Measurements from ENCODE around the gene CCDC89. TPM values are rescaled to one million over a fixed set of nuclear protein-coding genes. Genes with fewer than 3 reads are reported as not detected.

The CCDC89 gene
- total and polyA plus RNA-seq, 10 of the 15 experiments (the other 5 are each of a cell fraction or from before 2014, with no cell fraction given), result 0.11 to 0.15 TPM; not detected in 8

DNA sequence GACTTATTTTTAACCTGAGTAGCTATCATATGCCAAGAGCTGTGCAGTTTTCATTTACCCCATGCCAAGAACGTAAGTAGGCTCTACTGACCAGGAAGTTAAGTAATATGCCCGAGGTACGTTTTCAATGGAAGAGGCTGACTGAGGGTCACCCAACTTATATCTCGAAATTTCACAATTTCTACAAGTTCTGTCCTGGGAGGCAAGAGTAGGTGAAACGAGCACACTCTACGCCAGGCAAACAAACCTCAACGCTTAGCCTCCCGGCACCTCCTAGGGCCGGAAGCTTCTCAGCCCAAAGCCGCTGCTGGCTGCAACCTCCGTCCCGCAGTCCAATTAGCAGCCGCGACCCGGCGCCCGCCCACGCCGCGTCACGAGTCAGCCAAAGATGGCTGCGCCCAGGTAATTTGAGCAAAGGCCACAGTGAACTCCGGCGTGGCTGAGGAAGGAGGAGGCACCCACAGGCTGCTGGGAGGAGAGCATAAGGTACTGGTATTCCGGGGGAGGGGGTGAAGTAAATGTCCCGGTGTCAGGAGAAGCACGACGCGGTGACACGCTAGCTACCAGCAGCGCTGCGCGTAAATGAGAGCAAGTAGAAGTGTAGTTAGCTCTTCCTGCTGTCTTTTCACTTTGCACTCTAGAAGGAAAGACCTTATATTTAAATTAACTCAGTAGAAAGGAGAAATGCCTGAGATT lies 38.2 kb downstream of the CCDC89 start, which contains the start of gene TMEM126A (continued):
- TF ChIP-seq IRF4 (IDR thresholded peaks at IDR 0.05; ENCODE audit: low read depth, low read length) (no peak), CREB1 (IDR thresholded peaks at IDR 0.05; ENCODE audit: low read depth) (peak; percentile 91), SMC3 (IDR thresholded peaks at IDR 0.05; ENCODE audit: borderline replicate concordance, low read length) (no peak), BMI1 (IDR thresholded peaks at IDR 0.05; ENCODE audit: borderline replicate concordance) (no peak; the same call in 1 of the 2 replicates), PAX8 (IDR thresholded peaks at IDR 0.05) (no peak), RELB (IDR thresholded peaks at IDR 0.05; ENCODE audit: low read depth) (peak; percentile 99), CHD4 (IDR thresholded peaks at IDR 0.05) (no peak), ZNF274 (IDR thresholded peaks at IDR 0.05; ENCODE audit: insufficient read depth, insufficient read length) (no peak), ZNF217 (IDR thresholded peaks at IDR 0.05) (no peak), DPF2 (IDR thresholded peaks at IDR 0.05) (no peak; the same call in 1 of the 2 replicates), RFX5 (IDR thresholded peaks at IDR 0.05; ENCODE audit: low read depth, low read length) (no peak), USF1 (IDR thresholded peaks at IDR 0.05; ENCODE audit: borderline replicate concordance, extremely low read length, insufficient read depth, low read depth, low read length) (peak; percentile 71), ZBTB4 (CRISPR knock-in tag; IDR thresholded peaks at IDR 0.05) (no peak), ETV6 (conservative IDR thresholded peaks at IDR 0.05 in 1 of 2, IDR thresholded peaks at IDR 0.05 in 1 of 2; ENCODE audit: borderline replicate concordance in 1 of 2, low read depth in 1 of 2) (no peak), CHD2 (IDR thresholded peaks at IDR 0.05; ENCODE audit: borderline replicate concordance, low read depth, low read length) (peak; percentile 63; the same call in 1 of the 2 replicates), ESRRA (IDR thresholded peaks at IDR 0.05; ENCODE audit: low read length) (0 out of 2 replicates have a peak, but pooled peaks have one; percentile 17)
- TF ChIP-seq, protein P1, sequence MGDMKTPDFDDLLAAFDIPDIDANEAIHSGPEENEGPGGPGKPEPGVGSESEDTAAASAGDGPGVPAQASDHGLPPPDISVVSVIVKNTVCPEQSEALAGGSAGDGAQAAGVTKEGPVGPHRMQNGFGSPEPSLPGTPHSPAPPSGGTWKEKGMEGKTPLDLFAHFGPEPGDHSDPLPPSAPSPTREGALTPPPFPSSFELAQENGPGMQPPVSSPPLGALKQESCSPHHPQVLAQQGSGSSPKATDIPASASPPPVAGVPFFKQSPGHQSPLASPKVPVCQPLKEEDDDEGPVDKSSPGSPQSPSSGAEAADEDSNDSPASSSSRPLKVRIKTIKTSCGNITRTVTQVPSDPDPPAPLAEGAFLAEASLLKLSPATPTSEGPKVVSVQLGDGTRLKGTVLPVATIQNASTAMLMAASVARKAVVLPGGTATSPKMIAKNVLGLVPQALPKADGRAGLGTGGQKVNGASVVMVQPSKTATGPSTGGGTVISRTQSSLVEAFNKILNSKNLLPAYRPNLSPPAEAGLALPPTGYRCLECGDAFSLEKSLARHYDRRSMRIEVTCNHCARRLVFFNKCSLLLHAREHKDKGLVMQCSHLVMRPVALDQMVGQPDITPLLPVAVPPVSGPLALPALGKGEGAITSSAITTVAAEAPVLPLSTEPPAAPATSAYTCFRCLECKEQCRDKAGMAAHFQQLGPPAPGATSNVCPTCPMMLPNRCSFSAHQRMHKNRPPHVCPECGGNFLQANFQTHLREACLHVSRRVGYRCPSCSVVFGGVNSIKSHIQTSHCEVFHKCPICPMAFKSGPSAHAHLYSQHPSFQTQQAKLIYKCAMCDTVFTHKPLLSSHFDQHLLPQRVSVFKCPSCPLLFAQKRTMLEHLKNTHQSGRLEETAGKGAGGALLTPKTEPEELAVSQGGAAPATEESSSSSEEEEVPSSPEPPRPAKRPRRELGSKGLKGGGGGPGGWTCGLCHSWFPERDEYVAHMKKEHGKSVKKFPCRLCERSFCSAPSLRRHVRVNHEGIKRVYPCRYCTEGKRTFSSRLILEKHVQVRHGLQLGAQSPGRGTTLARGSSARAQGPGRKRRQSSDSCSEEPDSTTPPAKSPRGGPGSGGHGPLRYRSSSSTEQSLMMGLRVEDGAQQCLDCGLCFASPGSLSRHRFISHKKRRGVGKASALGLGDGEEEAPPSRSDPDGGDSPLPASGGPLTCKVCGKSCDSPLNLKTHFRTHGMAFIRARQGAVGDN (IDR thresholded peaks at IDR 0.05), result peak; percentile 53; the same call in 1 of the 2 replicates
- TF ChIP-seq, protein P2, sequence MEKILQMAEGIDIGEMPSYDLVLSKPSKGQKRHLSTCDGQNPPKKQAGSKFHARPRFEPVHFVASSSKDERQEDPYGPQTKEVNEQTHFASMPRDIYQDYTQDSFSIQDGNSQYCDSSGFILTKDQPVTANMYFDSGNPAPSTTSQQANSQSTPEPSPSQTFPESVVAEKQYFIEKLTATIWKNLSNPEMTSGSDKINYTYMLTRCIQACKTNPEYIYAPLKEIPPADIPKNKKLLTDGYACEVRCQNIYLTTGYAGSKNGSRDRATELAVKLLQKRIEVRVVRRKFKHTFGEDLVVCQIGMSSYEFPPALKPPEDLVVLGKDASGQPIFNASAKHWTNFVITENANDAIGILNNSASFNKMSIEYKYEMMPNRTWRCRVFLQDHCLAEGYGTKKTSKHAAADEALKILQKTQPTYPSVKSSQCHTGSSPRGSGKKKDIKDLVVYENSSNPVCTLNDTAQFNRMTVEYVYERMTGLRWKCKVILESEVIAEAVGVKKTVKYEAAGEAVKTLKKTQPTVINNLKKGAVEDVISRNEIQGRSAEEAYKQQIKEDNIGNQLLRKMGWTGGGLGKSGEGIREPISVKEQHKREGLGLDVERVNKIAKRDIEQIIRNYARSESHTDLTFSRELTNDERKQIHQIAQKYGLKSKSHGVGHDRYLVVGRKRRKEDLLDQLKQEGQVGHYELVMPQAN (conservative IDR thresholded peaks at IDR 0.05), result peak; percentile 74

All from GM12878 (cell line).